GM19238 (cell line): ENCODE data around the gene CPED1.
"Not testable (repeated sequence)": the region's sequence is repeated elsewhere in the genome, so short reads cannot be mapped to it uniquely, and the experiment has no call there.

ENCODE experiments used
- DNase-seq: peaks from one replicate; pipeline ENCODE4 v3.0.0; 2011; ENCODE audit warnings: low spot score; ENCODE audit not compliant: insufficient read length

The CPED1 gene

DNA sequence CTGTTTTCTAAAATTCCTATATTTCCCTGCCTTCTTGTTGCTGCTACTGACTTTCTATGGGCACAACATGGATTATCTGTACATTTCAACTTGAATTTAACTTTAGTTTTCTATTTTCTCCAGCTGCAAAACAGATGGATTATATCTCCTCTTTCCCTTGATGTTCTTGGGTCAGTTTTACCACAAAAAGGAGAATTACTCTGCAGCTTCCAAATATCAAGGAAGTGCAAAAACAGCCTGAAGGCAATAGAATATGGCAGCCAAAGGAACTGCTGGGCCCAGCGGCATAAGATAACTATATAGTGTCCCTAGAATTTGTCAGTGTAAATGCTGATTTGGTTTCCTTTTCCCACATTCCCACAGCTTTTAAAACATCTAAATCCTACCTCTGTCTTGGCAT lies 29.1 kb downstream of the CPED1 start:
- no peak for DNase-seq

- DNase-seq, result no peak
Observed at GRCh38 chr7:121019018-121019417, 30.5 kb downstream of the CPED1 start.

GRCh38 chr7:121020249-121020988 lies 31.9 kb downstream of the CPED1 start:
- DNase-seq, result no peak

DNA sequence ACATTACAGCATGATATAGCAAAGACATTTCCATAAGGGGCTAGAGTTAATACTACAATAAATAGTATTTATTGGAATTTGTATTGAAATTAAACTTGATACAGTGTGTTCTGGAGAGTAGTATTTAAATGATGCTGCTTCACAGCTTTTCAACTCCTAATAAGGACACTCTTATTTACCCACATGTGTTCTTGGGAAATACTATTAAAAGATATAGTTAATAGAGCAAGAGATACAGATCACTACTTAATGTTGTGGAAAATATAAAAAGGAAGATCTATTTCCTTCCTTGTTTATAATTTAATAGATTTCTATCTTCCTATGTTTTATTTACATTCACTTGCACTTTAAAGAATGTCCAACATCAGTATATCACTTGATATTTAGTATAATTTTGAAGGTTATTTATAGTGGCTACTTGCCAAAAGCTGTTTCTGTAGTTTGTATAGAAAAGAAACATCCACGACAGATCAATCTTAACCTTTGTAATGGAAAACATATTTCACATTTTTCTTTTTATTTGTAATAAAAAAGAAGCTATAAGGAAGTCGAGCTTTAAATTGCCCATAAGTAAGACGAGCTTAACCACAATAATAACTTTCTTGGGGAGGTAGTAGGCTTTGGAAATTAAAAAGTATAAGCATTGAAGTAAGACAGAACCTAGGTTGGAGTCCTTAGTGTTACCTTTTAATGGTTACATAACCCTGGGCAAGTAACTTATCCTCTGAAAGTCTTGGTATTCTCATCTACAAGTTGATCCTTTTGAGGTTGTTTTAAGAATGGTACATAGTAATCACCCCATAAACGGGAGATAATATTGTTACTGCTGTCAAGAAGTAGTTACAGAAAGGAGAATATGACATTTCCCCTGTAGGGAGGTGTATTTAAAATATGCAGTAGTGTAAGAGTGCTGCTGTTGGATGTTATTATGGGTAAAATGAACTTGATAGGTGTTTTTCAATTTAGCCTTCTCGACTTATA lies 32.8 kb downstream of the CPED1 start:
- no peak for DNase-seq

GRCh38 chr7:121023194-121023593 lies 34.7 kb downstream of the CPED1 start:
- no peak for DNase-seq

DNA sequence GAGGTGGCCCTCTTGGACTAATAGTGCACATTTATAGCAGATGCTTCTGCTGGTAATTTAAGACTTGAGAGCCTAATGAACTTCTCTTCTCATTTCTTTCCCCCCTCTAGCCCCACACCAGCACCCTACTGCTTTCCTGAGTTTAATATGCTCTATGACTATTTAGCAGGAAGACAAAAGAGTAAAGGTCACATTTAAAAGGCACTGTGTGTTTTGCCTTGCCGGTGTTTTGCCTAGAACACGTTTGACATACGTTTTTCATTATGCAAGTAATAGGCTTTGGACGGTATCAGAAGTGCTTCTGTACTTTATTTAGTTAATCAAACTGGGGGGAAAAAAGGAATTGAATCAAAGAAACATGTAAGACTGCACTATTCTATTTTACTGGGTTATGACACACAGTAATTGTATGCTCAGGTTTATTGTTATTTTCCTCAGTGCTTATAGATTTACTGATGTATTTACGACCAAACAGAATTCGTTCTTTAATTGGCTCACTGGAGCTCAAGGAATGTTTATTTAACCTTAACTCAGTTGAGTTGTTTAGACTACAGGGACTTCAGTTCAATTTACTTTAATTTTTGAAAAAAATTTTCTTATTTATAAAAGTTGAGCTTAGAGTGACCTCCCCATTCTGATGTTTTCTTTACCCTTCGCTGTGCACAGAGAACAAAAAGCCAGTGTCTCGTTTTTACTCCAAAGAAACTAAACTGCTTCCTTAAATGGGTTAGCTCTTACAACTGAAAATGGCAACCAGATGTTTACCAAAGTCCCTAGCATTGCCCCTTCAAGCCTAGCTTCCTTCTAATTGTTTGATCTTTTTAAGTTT lies 35.4 kb downstream of the CPED1 start:
- DNase-seq, result no peak

DNA sequence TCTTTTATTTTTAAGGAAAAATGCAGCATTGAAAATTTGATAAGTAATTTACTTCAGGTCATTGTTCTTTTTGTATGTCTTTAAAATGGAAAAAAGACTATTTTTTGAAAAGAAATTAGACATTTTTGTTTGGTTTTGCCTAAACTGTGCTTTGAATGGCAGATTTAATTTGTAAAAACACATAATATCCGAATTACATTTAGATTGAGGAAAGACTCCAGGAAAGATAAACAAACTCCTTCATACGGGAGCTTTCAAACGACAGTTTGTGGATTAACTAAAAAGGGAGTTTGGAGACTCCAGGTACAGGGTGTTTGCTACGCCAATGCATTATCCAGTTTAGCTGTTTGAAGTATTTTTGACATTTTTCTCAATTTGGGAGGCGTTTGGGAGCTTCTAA lies 36.1 kb downstream of the CPED1 start:
- no peak for DNase-seq

DNA sequence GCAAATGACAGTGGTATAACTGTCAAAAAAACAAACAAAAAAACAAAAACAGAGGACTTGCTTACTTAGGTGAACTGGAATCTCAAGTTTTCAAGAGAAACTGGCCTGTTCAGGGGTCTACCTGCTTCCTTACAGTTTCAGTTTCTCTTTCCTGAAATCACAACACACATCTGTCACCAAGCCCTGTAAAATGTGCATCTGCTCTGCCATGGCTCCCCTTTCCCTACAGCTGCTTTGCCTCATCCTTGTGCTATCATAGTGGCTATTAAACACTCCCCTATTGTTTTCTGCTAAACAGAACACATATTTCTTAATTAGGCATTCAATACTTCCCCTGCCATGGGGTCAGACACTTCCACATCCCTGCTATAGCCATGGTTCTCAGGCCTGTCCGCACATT lies 37.6 kb downstream of the CPED1 start:
- no peak for DNase-seq

- DNase-seq, result no peak
Observed at GRCh38 chr7:121026577-121027111, 38.1 kb downstream of the CPED1 start.

DNA sequence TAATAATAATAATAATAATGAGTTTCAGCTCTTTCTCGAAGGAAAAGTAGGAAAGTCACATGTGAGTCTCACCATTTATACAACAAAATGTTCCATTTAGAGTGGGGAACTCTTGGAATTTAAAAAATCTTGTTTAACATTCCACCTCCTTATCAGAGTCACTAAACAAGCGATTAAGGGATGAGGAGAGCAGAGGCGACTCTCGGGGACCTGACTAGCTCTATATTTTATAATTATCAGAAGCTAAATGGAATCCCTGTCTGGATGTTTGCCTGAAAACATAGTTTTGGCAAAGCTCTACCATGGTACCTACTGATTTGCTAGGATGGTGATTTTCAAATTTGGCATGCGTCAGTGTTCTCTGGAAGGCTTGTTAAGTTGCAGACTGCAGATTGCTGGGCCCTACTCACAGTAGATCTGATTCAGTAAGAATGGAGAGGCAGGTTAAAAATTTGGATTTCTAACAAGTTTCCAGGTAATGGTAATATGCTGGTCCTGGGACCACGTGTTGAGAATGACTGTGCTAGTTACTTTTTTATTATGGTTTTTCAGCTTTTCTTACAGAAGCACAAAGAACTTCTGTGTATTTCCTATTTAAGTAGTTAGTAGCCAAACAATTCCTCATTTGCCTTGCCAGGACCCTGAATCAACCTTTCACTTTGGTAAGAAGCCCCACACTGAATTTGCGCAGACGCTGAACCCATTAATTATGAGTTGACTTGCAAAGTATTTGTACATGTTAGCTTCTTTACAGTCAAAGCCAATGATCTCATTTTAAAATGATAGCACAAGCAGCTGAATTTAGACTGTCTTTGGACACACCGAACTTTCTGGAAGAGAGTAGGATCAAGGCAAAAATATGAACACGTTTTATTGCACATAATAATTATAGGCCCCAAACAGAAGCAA lies 39.5 kb downstream of the CPED1 start:
- no peak for DNase-seq

DNA sequence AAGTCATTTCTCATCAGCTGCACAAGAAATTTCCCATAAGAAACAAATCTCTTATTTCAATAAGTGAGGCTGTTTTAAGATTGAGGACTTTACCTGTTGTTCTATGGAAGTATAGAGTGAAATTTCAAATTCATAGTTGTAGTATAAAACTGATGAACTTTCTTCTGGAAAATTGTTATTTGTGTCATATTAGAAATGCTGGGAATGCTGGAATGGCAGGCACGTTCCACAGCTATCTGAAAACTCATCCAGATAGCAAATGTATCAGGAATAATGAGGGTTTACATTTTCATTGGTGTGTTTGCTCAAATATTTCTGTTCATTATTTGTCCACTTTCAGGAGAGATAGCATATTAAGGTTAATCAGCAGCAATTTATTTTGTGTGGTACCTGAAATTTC lies 40.8 kb downstream of the CPED1 start:
- DNase-seq, result no peak

DNA sequence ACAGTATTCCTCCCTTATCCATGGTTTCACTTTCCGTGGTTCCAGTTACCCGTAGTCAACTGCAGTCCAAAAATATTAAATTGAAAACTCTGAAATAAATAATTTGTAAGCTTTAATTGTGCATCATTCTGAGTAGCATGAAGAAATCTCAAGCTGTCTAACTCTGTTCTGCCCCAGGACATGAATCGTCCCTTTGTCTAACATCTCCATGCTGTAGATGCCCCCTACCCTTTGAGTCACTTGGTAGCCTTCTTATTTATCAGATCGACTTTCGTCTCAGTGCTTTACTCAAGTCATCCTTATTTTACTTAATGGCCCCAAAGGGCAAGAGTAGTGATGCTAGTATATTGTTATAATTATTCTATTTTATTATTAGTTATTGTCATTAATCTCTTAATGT lies 41.8 kb downstream of the CPED1 start:
- DNase-seq, result no peak

DNA sequence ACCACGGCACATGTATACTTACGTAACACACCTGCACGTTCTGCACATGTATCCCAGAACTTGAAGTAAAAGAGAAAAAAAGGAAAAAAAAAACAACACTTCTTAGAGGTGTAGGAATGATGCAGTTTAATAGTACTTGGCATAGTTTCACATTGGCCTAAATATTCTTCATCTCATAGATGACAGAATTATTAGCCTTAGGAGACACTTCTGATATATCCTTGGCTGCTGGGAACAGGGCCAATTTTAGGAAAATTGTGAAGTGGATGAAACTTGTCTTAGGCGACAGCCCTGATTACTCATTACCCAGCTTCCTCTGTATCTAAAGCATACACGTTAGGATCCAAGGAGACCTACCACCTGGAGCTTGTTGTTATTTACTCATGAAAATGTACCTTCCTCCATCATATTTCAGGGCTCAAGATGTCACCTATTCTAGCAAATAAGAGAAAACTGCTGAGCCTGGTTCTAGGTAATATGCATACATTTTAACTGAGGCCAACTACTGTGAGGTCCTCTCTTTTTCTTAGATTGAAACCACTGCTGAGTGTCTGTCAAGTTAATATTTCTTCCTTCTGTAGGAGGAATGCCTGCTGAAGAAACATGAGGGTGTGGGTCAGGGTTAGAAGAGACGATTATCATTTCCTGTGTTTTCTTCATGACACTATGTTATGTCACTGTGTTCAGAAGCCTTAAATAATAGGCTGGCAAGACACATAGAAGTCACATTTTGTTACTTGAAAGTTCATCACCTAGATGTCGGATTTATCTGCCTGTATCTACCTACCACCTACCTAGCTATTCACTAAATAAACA lies 44.3 kb downstream of the CPED1 start:
- no peak for DNase-seq

DNA sequence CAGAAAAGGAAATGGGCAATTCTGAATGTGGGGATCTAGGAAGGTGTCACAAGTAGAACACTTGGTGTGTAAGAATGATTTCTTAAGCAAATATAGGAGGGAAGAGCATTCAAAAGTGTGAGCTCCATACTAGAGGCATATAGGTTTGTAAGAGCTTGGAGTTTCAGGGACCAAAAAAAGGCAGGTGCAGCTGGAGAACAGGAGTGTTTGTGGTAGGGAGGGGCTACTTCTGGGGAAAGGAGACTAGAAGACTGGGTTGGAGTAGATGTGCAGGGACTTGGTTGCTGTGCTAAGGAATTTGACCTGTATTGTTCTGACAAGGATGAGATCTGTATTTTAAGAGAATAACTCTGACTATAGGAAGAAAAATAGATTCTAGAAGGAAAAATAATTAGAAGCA lies 46.4 kb downstream of the CPED1 start:
- no peak for DNase-seq

- not testable (repeated sequence) for DNase-seq
Observed at GRCh38 chr7:121036776-121037175, 48.3 kb downstream of the CPED1 start.

GRCh38 chr7:121037329-121037728 lies 48.8 kb downstream of the CPED1 start:
- DNase-seq, result not testable (repeated sequence)

DNA sequence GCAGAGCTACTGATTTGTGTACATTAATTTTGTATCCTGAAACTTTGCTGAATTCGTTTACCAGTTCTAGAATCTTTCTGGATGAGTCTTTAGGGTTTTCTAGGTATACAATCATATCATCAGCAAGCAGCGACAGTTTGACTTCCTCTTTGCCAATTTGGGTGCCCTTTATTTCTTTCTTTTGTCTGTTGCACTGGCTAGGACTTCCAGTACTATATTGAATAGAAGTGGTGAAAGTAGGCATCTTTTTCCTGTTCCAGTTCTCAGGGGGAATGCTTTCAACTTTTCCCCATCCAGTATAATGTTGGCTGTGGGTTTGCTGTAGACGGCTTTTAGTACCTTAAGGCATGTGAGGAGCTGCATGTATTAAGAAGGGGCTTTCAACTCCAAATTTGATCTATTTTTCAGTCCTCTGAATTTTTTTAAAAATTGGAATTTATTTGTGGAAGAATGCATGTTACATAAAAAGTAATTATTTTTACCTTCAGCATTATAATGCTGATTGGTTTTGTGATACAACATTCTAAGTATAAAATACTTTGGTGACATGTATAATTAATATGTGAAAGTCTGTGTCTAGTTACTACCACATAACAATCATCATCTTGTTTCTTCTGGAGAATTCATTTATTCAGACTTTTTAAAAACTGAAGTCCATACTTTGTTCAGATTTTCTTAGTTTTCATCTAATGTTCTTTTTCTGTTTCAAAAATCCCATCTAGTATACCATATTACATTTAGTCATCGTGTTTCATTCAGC lies 49.6 kb downstream of the CPED1 start:
- DNase-seq, result no peak

GRCh38 chr7:121038717-121039509 lies 50.4 kb downstream of the CPED1 start:
- DNase-seq, result no peak
